HFF-Myc (cell line): ENCODE results near the gene THYN1.
A peak's percentile ranks its signal among the peaks of the same experiment; 100 is the strongest.

ENCODE experiments used
- DNase-seq: peaks from one replicate; pipeline ENCODE4 v3.0.0-alpha.2; 2011; ENCODE audit warnings: low read depth; ENCODE audit errors: extremely low read depth
- H3K4me3 ChIP-seq: replicated peaks from 2 replicates; pipeline ENCODE4 v1.5.1; 2011; ENCODE audit warnings: low read depth, mild to moderate bottlenecking, control low read depth, low read length
- TF ChIP-seq, protein P1 (sequence below): IDR thresholded peaks from 2 replicates; pipeline ENCODE4 v1.5.1; 2012; ENCODE audit warnings: mild to moderate bottlenecking, low read depth, low read length, control low read depth; ENCODE audit errors: missing control alignments

THYN1 gene

DNA sequence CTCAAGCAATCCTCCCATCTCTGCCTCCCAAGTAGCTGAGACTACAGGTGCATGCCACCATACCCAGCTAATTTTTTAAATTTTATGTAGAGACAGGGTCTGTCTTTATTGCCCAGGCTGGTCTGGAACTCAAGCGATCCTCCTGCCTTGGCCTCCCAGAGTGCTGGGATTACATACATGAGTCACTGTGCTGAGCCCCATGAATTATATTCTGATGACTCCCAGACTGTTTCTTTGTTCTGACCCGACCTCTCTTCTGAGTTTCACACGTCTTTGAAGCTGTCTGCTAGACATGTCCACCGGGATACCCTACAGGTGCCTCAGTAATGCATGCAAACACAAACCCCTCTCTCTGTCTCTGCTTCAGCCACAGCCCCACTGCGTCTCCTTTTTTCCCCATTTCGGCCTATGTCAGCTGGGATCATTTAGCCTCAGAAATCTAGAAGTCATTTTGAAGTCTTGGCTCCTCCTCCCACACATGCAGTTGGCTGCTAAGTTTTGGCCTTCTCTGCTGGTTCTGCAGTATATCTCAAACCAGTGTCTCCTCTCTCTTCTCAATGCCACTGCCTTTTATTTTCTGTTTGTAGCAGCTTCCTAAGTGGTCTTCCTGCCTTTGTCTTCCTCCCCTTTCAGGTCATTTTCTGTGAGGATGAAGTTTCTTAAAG lies 23.9 kb downstream of the THYN1 start:
- DNase-seq, result no peak
- TF ChIP-seq, protein P1, sequence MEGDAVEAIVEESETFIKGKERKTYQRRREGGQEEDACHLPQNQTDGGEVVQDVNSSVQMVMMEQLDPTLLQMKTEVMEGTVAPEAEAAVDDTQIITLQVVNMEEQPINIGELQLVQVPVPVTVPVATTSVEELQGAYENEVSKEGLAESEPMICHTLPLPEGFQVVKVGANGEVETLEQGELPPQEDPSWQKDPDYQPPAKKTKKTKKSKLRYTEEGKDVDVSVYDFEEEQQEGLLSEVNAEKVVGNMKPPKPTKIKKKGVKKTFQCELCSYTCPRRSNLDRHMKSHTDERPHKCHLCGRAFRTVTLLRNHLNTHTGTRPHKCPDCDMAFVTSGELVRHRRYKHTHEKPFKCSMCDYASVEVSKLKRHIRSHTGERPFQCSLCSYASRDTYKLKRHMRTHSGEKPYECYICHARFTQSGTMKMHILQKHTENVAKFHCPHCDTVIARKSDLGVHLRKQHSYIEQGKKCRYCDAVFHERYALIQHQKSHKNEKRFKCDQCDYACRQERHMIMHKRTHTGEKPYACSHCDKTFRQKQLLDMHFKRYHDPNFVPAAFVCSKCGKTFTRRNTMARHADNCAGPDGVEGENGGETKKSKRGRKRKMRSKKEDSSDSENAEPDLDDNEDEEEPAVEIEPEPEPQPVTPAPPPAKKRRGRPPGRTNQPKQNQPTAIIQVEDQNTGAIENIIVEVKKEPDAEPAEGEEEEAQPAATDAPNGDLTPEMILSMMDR, result no peak
- no peak overlapping the region for H3K4me3 ChIP-seq

DNA sequence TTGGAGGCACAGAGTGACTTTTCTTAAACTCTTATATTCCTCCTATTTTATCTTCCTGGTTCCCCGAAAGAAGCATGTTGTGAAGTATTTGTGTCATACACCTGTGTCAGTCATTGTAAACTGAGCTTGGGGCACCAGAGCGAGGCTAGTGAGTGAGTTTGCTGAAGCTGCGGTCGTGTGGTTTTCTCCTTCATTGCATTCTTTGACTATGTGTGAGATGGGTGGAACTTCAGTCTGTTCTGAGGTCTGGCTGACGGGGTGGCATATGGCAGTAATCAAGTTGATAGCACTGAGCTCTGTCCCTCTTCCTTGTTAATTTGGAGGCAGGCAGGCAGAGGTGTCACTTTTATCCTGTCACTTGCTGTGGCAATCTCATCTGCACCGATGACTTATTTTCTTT lies 24.5 kb downstream of the THYN1 start:
- TF ChIP-seq, protein P1, result no peak
- peak; percentile 27 for DNase-seq
- no peak overlapping the region for H3K4me3 ChIP-seq

DNA sequence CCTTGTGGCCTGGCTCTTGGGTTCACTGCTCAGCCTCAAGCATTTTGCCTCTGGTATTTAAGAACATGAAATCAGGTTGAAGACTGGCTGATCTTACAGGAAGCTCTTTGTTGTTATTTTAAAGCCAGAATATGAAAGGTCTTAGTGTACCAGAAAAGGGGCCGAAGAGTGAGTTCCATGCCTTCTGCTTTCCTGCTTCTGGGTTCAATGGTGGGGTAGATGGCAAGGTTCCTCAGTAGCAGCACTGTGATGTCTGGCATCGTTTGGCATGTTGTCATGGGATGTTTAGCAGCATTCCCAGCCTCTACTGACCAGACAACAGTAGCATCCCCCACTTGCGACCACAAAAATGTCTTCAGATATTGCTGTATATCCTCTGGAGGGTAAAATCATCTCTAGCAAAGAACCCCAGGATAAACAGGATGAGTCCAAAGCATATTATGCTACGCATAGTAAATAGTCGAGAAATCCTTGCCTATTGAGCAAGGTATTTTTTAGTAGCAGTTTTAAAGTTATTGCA lies 26.3 kb downstream of the THYN1 start:
- H3K4me3 ChIP-seq, result peak overlapping the region; percentile 90
- DNase-seq, result no peak
- TF ChIP-seq, protein P1, result no peak

DNA sequence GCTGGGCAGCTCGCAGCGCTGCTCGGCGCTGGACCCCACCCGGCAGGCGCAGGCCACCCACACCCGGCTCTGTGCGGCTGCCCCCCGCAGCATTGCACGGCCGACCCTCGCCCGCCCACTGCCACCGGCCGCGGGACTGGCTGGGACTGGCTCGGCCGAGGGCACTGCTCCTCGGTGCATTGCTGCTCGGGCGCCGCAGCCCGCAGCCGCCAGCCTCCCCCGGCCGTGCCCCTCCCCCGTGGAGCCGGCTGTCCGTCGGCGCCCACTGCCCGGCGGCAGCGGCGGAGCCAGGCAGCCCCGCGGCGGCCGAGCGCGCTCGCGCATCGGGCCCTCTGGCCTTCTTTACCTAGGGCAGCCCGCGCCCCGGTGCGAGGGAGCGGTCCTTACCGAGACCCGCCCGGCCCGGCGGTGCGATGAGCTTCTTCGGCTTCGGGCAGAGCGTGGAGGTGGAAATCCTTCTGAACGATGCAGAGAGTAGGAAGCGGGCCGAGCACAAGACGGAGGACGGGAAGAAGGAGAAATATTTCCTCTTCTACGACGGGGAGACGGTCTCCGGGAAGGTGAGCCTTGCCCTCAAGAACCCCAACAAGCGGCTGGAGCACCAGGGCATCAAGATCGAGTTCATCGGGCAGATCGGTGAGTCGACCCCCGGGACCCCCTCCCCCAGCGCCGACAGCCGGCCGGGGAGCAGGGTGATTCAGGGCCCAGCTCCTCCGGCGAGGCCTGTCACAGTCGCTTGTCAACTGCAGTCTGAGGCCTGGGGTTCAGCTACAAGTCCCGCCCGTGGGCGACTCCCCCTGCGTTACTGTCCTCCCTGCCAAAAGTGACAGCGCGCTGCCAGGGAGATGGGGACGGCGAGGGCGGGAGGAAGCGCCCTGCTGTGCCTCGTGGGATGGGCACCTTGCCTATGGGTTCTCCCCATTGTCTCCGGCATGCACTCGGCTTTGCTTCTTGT lies 28.2 kb downstream of the THYN1 start:
- TF ChIP-seq, protein P1, result no peak
- DNase-seq, result no peak

DNA sequence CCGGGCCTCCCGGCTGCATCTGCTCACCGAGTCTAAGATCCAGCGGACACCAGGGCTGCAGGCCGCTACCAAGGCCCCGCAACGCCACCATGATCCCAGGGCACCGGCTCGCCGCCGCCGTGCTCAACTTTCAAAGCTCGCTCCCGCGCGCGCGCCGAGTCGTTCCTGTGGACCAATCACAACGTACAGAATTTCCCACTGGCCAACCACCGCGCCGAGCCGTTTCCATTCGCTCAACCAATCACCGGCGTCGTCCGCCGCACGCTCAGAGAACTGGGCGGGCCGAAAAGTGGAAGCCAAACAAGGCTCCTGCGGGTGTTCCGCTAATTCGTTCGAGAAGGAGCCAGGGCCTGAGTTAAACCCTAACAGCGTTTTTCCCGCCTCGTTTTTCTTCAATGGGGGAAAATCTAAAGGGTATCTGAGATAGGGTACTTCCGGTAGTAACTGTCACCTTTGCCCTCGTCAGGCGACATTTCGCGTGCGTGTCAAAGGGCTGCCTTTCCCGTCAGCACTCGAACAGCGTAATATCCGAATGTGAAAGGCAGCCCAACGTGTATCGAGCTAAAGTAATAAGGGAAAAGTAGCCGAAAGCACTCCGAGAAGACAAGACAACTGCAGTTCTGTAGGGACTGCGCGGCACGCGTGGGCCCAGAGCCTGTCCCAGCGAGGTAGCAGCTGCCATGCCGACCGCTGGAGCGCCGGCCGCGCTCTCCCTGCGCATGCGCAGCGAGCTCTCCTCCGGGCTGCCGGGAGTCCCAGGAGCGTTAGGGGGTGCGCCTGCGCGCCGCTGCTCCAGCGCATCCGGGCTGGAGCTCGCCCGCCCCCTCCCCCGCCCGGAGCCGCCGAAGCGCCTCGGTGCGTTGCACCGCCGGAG lies 29.1 kb downstream of the THYN1 start, which contains the start of the genes NCAPD3 and VPS26B:
Gene NCAPD3 (minus strand): TSS at position 132 of the 874 bp plus-strand sequence. CDS start 41 bp downstream, at position 91.
Gene VPS26B (plus strand): TSS at position 836 of the 874 bp plus-strand sequence. CDS start 452 bp downstream, outside the sequence.
- TF ChIP-seq, protein P1, result no peak
- peak within 1 kb of the TSS; percentile 90 for H3K4me3 ChIP-seq
- peak; percentile 87 for DNase-seq

More for the DNA sequence above, 28.2 kb downstream of the THYN1 start:
- peak overlapping the region; percentile 90 for H3K4me3 ChIP-seq

DNA sequence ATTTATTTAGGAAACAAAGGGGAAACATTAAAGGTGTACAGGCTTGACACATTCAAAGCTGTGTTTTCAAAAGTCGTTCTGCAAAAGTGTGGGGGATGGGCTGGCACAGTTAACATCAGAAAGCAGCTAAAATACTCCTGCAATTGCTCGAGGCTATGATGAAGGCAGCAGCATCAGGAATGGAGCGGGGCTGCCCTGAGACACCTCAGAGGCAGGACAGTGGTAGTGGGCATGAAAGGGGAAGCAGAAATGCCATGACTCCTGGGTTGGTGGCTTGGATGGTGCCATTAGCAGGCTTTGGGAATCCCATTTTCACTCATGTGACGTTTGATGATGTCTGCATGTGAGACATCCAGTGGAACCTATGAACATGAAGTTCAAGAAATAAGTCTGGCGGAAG lies 30.0 kb downstream of the THYN1 start:
- H3K4me3 ChIP-seq, result peak overlapping the region; percentile 90
- DNase-seq, result no peak
- TF ChIP-seq, protein P1, result no peak
